GM21576 (cell line): ENCODE measurements around the gene SLC44A5.

Source experiments
- ATAC-seq: cut with Tn5 transposase; IDR thresholded peaks from one replicate; pipeline ENCODE4 v1.9.1; 2021; ENCODE audit warnings: mild to moderate bottlenecking, moderate library complexity; ENCODE audit not compliant: unreplicated experiment

The SLC44A5 gene

GRCh38 chr1:75589637-75590036 is 21.3 kb downstream of the SLC44A5 start:
- no peak for ATAC-seq

GRCh38 chr1:75588779-75589475 is 22.0 kb downstream of the SLC44A5 start:
- no peak for ATAC-seq

- no peak for ATAC-seq
Observed at GRCh38 chr1:75587692-75588091, 23.2 kb downstream of the SLC44A5 start.

- ATAC-seq = no peak
Observed at GRCh38 chr1:75583282-75583681, 27.6 kb downstream of the SLC44A5 start.

- no peak for ATAC-seq
Observed at GRCh38 chr1:75582725-75583261, 28.1 kb downstream of the SLC44A5 start.

- no peak for ATAC-seq
Observed at GRCh38 chr1:75579046-75579445, 31.9 kb downstream of the SLC44A5 start.

- no peak for ATAC-seq
Observed at GRCh38 chr1:75575837-75576236, 35.1 kb downstream of the SLC44A5 start.

GRCh38 chr1:75567191-75567590 is 43.7 kb downstream of the SLC44A5 start:
- ATAC-seq = no peak

GRCh38 chr1:75559800-75560199 is 51.1 kb downstream of the SLC44A5 start:
- ATAC-seq = no peak

GRCh38 chr1:75559136-75559535 is 51.8 kb downstream of the SLC44A5 start:
- no peak for ATAC-seq

GRCh38 chr1:75554870-75555269 is 56.0 kb downstream of the SLC44A5 start:
- ATAC-seq = no peak

GRCh38 chr1:75554181-75554580 is 56.7 kb downstream of the SLC44A5 start:
- ATAC-seq = no peak

GRCh38 chr1:75550559-75550958 is 60.4 kb downstream of the SLC44A5 start:
- ATAC-seq = no peak

GRCh38 chr1:75548721-75549480 is 62.0 kb downstream of the SLC44A5 start:
- no peak for ATAC-seq

- no peak for ATAC-seq
Observed at GRCh38 chr1:75543705-75544104, 67.2 kb downstream of the SLC44A5 start.

GRCh38 chr1:75542818-75543570 is 67.9 kb downstream of the SLC44A5 start:
- ATAC-seq = no peak

- ATAC-seq = no peak
Observed at GRCh38 chr1:75539230-75540116, 71.4 kb downstream of the SLC44A5 start.

GRCh38 chr1:75533085-75533484 is 77.8 kb downstream of the SLC44A5 start:
- ATAC-seq = no peak

GRCh38 chr1:75531570-75531969 is 79.3 kb downstream of the SLC44A5 start:
- ATAC-seq = no peak

GRCh38 chr1:75529488-75529887 is 81.4 kb downstream of the SLC44A5 start:
- no peak for ATAC-seq
